Activated CD4-positive, alpha-beta memory T cell treated with anti-CD3 and anti-CD28 coated beads, Interleukin-2, amount 10 ng/mL, durations not matched to agents 7 days and 5 days (primary cell): ENCODE measurements around the gene RABAC1. TPM values are rescaled to one million over a fixed set of nuclear protein-coding genes. Genes with fewer than 3 reads are reported as not detected.
"Not testable (repeated sequence)": the region's sequence is repeated elsewhere in the genome, so short reads cannot be mapped to it uniquely, and the experiment has no call there.

Experiments used
- CTCF ChIA-PET: fragments of 350-600 bp; sonication (Branson Sonifier 250); formaldehyde crosslinking; loops from one replicate; lab custom pipeline; 2021; ENCODE audit warnings: antibody characterized with exemption, inconsistent platforms; lab: Charles Lee
- POLR2A ChIA-PET: fragments of 350-600 bp; sonication (Branson Sonifier 250); formaldehyde crosslinking; loops from one replicate; lab custom pipeline; 2021; ENCODE audit warnings: antibody characterized with exemption; lab: Charles Lee
- DNase-seq: peaks from one replicate; pipeline ENCODE4 v3.0.0-alpha.2; 2020
- H3K27ac Mint-ChIP-seq: one replicate; pipeline ENCODE4 v1.8.0; 2021; ENCODE audit warnings: mild to moderate bottlenecking, mixed read lengths
- H3K27me3 Mint-ChIP-seq: one replicate; pipeline ENCODE4 v1.8.0; 2021; ENCODE audit warnings: mixed read lengths
- H3K36me3 Mint-ChIP-seq: one replicate; pipeline ENCODE4 v1.8.0; 2021; ENCODE audit warnings: low read depth, mixed read lengths
- H3K4me1 Mint-ChIP-seq: one replicate; pipeline ENCODE4 v1.8.0; 2021; ENCODE audit warnings: mixed read lengths
- H3K4me3 Mint-ChIP-seq: one replicate; pipeline ENCODE4 v1.8.0; 2021; ENCODE audit warnings: mild to moderate bottlenecking, mixed read lengths
- H3K9me3 Mint-ChIP-seq: one replicate; pipeline ENCODE4 v1.8.0; 2021; ENCODE audit warnings: mixed read lengths
- total RNA-seq, 2 experiments: library from RNA; stranded (reverse); gene quantifications; one replicate each; pipeline ENCODE4 v1.2.3, GENCODE V29; 2021

The RABAC1 gene
- total RNA-seq, 2 experiments from 2014 or later: 97.2 to 105 TPM

DNA sequence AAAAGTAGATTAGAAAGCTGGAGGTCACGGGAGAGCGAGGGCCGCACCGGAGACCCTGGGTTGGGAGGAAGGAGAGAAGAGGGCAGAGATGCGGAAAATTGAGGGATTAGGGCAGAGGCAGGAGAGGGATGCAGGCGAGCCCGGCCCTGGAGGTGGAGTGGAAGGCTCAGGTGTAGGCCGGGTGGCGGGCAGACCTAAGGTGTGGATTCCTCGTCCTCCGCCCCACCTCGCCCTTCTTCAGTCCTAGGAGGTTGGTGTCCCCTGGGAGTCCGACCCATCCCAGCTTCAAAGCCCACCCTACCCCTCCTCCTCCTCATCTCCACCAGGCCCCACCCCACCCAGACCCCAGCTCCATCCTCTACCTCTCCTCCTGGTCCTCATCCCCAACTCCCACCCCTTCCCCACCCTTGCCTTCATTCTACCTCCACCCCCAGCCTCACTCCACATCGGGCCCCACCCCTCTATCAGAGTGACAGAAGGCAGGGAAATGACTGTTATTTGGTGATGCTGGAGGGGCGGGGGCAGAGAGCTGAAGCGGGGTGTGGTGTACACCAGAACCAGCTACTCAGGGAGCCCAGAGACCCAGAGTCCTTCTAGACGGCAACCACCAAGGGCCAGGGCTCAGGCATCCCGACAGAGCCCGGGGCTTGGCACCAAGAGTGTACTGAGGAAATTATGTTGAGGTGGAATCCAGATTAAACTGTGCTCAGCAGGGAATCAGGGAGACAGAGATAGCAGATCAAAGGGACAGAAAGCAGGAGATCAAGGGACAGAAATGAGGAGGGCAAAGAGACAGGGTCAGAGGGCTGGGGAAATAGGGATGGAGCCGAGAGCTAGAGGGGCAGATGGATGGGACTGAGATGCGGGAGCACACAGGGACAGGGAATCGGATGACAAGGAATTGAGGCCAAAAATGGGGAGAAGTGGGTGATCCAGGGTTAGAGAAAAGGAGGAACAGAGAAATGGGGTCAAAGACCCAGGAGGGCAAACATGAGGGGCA, 37.2 kb downstream of the RABAC1 start:
- H3K27me3 Mint-ChIP-seq: peaks cover 14% of the 10 kb centered on the region
- DNase-seq: no peak
- ChIA-PET POLR2A (interaction anchor here (1.2 kb wide), 1 partner anchor 13 kb away, joined by 3 read pairs; no protein-coding TSS in a partner anchor), CTCF (no interaction called here)
- H3K4me1 Mint-ChIP-seq: peaks cover 4% of the 10 kb centered on the region
- no peak overlapping the region for H3K27ac Mint-ChIP-seq
- no peaks in the 10 kb centered on the region for H3K36me3 Mint-ChIP-seq
- H3K9me3 Mint-ChIP-seq: no peaks in the 10 kb centered on the region
- H3K4me3 Mint-ChIP-seq: no peak overlapping the region

DNA sequence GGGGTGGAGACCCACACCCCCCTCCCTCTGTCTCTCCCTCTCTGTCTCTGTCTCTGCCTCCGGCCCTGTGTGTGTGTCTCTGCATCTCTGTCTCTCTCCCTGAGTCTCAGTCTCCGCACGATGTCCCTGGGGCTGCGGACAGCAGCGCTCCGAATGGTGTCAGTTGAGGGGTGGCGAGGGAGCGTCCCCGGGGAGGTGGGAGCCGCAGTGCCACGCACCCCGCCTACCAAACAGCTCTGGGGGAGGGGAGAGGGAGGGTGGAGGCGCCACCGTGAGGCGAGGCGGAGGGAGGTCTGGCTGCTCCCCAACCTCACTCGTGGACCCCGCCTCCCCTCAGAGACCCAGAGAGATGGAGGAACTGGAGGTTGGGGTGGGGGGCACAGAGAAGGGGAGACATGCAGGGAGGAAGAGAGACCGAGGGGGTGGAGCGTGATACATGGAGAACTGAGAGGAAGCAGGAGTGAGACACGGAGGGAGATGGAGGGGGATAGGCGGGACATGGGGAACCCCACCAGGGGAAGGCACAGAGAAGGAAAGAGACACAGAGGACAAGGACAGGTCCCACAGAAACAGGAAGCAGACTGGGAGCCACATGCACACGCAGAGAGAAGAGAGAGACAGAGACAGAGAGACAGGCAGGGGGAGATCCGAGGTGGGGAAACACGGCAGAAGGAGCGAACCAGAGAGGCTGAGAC, 38.1 kb downstream of the RABAC1 start:
- ChIA-PET POLR2A (interaction anchor here (1.2 kb wide), 1 partner anchor 14 kb away, joined by 3 read pairs; no protein-coding TSS in a partner anchor), CTCF (no interaction called here)
- Mint-ChIP-seq H3K4me1 (peaks cover 4% of the 10 kb centered on the region), H3K27ac (no peak overlapping the region), H3K27me3 (peaks cover 14% of the 10 kb centered on the region), H3K4me3 (no peak overlapping the region), H3K36me3 (no peaks in the 10 kb centered on the region), H3K9me3 (no peaks in the 10 kb centered on the region)
- no peak for DNase-seq

DNA sequence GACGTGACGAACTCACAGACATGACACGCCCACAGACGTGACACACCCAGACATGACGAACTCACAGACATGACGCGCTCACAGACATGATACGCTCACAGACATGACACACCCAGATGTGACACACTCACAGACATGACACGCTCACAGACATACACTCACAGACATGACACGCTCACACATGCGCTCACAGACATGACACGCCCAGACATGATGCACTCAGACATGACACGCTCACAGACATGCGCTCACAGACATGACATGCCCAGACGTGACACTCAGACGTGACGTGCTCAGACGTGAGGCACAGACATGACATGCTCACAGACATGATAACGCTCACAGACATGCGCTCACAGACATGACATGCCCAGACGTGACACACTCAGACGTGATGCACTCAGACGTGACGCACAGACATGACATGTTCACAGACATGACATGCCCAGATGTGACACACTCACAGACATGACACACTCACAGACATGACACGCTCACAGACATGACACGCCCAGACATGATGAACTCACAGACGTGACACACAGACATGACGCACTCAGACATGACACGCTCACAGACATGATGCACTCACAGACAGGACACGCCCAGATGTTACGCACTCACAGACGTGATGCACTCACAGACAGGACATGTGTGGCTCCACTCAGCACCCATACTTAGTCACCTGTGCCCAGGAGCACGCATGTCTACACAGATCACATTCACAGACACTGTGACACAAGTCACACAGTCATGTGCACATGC, 39.0 kb downstream of the RABAC1 start:
- Mint-ChIP-seq H3K27ac (no peak overlapping the region), H3K27me3 (peaks cover 14% of the 10 kb centered on the region), H3K9me3 (no peaks in the 10 kb centered on the region), H3K4me3 (no peak overlapping the region), H3K4me1 (peaks cover 4% of the 10 kb centered on the region), H3K36me3 (no peaks in the 10 kb centered on the region)
- ChIA-PET CTCF (no interaction called here), POLR2A (no interaction called here)
- DNase-seq: no peak

DNA sequence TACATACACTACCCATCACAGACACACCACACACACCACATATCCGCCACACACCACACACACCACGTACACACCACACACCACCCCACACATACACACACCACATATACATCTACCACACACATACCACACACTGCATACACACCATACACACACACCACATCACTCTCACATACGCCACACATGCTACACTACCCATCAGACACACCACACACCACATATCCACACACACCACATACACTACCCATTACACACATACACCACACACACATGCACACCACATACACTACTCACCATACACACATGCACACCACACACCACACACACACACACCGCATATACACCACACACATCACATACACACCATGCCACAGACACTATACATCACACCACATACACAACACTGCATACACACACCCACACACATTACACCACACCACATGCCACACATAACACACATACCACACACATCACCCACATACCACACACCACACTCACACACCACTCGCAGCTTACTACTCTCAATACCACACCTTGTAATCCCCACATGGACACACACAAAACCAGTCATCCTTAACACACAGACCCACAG, 40.4 kb downstream of the RABAC1 start:
- ChIA-PET CTCF (no interaction called here), POLR2A (no interaction called here)
- Mint-ChIP-seq H3K27ac (no peak overlapping the region), H3K4me3 (no peak overlapping the region), H3K27me3 (peaks cover 22% of the 10 kb centered on the region), H3K9me3 (no peaks in the 10 kb centered on the region), H3K4me1 (peaks cover 7% of the 10 kb centered on the region), H3K36me3 (no peaks in the 10 kb centered on the region)
- no peak for DNase-seq

GRCh38 chr19:41918095-41918494, 41.0 kb downstream of the RABAC1 start:
- Mint-ChIP-seq H3K9me3 (no peaks in the 10 kb centered on the region), H3K27ac (no peak overlapping the region), H3K27me3 (peaks cover 25% of the 10 kb centered on the region), H3K36me3 (no peaks in the 10 kb centered on the region), H3K4me1 (peaks cover 4% of the 10 kb centered on the region), H3K4me3 (no peak overlapping the region)
- CTCF ChIA-PET: no interaction called here
- no peak for DNase-seq
- POLR2A ChIA-PET: no interaction called here

DNA sequence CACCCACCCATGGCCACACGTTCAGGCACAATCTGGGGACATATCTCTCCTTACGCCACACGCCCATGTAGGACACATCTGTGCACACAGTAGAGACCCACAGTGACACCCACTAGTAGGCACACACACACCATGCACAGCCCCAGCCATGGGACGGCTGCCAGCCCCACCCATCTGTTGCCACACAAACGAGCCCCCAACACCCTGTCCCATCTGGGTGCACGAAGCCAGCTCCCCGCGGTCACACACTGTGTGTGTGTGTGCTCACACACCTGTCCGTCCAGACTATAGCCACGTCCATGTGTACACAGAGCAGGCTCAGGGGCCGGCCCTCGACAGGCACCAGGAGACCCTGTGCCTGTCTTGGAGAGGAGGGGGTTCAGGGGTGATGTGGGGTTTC, 41.4 kb downstream of the RABAC1 start:
- DNase-seq: no peak
- peaks cover 25% of the 10 kb centered on the region for H3K27me3 Mint-ChIP-seq
- POLR2A ChIA-PET: no interaction called here
- no peaks in the 10 kb centered on the region for H3K9me3 Mint-ChIP-seq
- H3K36me3 Mint-ChIP-seq: no peaks in the 10 kb centered on the region
- H3K4me1 Mint-ChIP-seq: peaks cover 3% of the 10 kb centered on the region
- H3K4me3 Mint-ChIP-seq: no peak overlapping the region
- CTCF ChIA-PET: no interaction called here
- no peak overlapping the region for H3K27ac Mint-ChIP-seq

DNA sequence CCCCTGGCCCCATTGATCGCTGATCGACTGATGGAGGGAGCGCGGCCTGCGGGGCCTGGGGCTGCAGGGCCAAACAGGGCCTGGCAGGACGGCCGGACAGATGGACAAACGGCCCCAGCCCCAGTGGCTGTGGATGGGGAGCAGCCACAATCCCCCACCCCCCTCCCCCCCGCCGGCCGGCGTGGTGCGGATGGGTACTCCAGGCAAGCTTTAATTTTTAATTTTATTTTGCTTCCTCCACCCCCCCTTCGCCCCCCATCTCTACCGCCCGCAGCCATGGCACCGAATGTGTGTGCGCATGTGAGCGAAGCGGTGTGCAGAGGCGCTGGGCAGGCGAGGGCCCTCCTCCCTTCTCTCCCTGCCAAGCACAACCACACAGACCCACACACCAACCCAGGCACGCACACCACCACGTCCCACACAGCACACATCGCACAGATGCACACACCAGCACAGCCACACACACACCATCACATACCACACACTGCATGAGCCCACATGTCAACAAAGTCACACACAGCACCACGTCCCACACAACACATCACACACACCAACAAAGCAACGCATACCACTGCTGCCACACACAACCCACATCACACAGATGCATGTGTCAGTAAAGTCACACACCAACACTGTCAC, 43.2 kb downstream of the RABAC1 start:
- peaks cover 33% of the 10 kb centered on the region for H3K27me3 Mint-ChIP-seq
- POLR2A ChIA-PET: interaction anchor here (0.6 kb wide), 1 partner anchor 12 kb away, joined by 3 read pairs; the partner anchor contains the start of gene ERFL

DNA sequence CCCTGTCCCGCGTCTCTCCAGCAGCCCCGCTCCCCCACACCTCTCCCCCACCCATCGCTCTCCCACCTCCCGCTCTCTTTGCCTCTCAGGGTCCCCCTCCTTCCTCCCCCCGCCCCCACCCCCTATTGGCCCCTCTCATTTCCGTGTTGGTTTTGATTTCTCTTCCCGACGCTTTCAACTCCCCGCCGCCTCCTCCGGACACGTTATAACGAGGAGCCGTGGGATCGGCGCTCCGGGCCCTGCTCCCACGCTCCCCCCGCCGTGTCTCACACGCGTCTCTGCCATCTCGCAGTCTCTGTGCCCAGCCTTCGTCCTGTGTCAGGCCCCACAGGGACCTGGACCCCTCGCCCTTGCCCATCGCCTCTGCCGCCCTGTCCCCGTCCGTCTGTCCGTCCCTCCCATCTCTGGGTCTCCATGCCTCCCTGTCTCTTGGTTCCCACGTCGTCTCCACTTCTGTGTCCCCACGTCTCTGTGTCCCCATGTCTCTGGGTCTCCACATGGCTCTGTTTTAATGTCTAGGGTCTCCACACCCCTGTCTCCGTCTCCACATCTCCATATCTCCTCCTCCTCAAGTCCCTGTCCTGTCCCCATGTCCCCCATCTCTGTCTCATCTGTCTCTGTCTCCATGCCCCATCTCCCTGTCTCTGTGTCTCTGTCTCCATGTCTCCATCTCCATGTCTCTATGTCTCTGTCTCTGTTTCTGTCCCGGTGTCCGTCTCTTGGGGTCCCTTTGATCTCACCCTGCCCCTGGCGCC, 43.9 kb downstream of the RABAC1 start:
- CTCF ChIA-PET: no interaction called here
- Mint-ChIP-seq H3K27me3 (peaks cover 39% of the 10 kb centered on the region), H3K4me1 (peaks cover 13% of the 10 kb centered on the region), H3K4me3 (no peak overlapping the region), H3K9me3 (no peaks in the 10 kb centered on the region), H3K27ac (no peak overlapping the region), H3K36me3 (peaks cover 11% of the 10 kb centered on the region)
- POLR2A ChIA-PET: interaction anchor here (0.6 kb wide), 1 partner anchor 13 kb away, joined by 3 read pairs; the partner anchor contains the start of gene ERFL
- no peak for DNase-seq

More for the DNA sequence above, 43.2 kb downstream of the RABAC1 start:
- no peak for DNase-seq
- Mint-ChIP-seq H3K4me3 (no peak overlapping the region), H3K9me3 (no peaks in the 10 kb centered on the region), H3K4me1 (peaks cover 10% of the 10 kb centered on the region), H3K27ac (no peak overlapping the region), H3K36me3 (peaks cover 4% of the 10 kb centered on the region)
- CTCF ChIA-PET: no interaction called here

GRCh38 chr19:41914424-41914834, 44.7 kb downstream of the RABAC1 start:
- POLR2A ChIA-PET, CTCF ChIA-PET, H3K27ac Mint-ChIP-seq, H3K9me3 Mint-ChIP-seq, DNase-seq, H3K4me3 Mint-ChIP-seq: not testable (repeated sequence)
- peaks cover 39% of the 10 kb centered on the region for H3K27me3 Mint-ChIP-seq
- H3K4me1 Mint-ChIP-seq: peaks cover 13% of the 10 kb centered on the region
- peaks cover 13% of the 10 kb centered on the region for H3K36me3 Mint-ChIP-seq

DNA sequence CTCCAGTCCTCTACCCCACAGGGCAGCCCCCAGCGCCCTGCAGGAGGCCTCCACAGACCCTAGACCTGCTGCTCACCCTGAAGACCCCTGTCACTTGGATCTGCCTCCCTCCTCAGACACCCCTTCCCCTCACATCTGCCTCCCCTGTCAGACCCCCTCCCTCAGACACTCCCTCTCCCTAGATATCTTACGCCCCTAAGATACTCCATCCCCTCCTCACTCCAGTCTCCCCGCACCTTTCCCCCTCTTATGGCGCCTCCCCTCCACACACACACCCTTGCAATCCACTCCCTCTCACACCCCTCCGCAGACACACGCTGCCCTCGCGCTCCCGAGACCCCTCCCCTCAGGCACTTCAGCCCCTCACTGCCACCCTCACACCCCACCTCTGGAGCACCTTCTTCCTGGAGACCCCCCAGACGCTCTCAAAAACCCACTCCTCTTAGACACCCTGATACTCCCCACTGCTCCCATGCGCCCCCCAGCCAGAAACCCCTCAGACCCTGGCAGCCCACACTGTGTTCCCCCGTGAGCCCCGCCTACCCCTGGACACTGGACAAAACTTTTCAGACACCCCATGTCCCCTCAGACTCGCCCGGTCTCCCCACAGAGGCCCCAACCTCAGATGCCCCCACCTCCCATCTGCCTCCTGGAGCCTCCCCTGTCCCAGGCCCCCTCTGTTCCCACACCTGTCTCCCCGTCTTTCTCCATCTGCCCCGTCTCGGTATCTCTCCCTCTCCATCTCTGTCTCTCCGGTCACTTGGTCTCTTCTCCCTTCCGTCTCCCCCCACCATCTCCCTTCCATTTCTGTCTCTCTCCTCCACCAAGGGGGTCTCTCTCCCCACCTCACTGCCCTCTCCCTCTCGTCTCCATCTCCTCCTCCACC, 45.3 kb downstream of the RABAC1 start:
- CTCF ChIA-PET: no interaction called here
- Mint-ChIP-seq H3K27ac (no peak overlapping the region), H3K9me3 (no peaks in the 10 kb centered on the region), H3K4me3 (no peak overlapping the region), H3K4me1 (peaks cover 13% of the 10 kb centered on the region), H3K36me3 (peaks cover 19% of the 10 kb centered on the region), H3K27me3 (peaks cover 39% of the 10 kb centered on the region)
- POLR2A ChIA-PET: no interaction called here
- no peak for DNase-seq
